ENCODE data around the gene ATP1A4. TPM values are rescaled to one million over a fixed set of nuclear protein-coding genes. Genes with fewer than 3 reads are reported as not detected.

The ATP1A4 gene
- 1 to 10 TPM in 1 of 4 donors, under 1 TPM in 3; 0.07 to 2.0 (median 0.38) TPM for total RNA-seq
- polyA plus RNA-seq: 1 to 10 TPM in 1 of 3 donors, under 1 TPM in 2; 0.03 to 1.3 (median 0.13) TPM
- long read RNA-seq, donor 1: 0 reads
- long read RNA-seq, donor 2, partial matches to known transcripts: 1 of 1 reads
- long read RNA-seq, donor 2, other reads (novel, unspliced or antisense): 0 of 1 reads

DNA sequence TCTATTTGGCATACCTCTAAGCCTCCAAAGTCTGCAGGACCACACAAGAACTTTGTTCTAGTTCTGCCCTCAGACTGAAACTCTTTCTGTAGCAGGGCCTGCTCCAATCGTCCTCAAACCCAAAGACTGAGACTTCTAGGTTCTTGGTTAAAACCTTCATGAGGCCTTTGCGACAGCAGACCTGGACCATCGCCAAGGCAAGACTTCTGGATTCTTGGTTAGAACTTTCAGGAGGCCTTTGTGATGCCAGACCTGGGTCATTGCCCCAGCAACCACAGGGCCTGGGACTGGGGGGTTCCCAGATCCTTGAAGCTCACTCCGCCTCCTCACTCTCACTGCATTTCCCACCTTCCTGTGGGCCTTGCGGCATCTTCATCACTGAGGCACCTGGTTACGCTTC is at the start of gene ATP1A4:
TSS of gene ATP1A4 (plus strand) at position 301 of the 400 bp plus-strand sequence. CDS start 438 bp downstream, outside the sequence.
- Histone ChIP-seq H3K9me3 (no peaks in the 10 kb centered on the region), H3K4me1 (peaks cover 9% of the 10 kb centered on the region), H3K4me3 (no peak within 1 kb of the TSS), H3K27me3 (ENCODE audit: insufficient read depth in 3 of 3, low read length in 2 of 3) (no peaks in the 10 kb centered on the region), H3K27ac (no peak within 1 kb of the TSS), H3K36me3 (ENCODE audit: insufficient read depth in 1 of 2, low read depth in 1 of 2) (no peaks in the 10 kb centered on the region)
- no peak for DNase-seq
- no peak for ATAC-seq
- TF ChIP-seq, protein P1, sequence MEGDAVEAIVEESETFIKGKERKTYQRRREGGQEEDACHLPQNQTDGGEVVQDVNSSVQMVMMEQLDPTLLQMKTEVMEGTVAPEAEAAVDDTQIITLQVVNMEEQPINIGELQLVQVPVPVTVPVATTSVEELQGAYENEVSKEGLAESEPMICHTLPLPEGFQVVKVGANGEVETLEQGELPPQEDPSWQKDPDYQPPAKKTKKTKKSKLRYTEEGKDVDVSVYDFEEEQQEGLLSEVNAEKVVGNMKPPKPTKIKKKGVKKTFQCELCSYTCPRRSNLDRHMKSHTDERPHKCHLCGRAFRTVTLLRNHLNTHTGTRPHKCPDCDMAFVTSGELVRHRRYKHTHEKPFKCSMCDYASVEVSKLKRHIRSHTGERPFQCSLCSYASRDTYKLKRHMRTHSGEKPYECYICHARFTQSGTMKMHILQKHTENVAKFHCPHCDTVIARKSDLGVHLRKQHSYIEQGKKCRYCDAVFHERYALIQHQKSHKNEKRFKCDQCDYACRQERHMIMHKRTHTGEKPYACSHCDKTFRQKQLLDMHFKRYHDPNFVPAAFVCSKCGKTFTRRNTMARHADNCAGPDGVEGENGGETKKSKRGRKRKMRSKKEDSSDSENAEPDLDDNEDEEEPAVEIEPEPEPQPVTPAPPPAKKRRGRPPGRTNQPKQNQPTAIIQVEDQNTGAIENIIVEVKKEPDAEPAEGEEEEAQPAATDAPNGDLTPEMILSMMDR (IDR thresholded peaks at IDR 0.05): no peak
- intact Hi-C loops (cut with DNase I): no loop called here
- WGBS, 3 donors: 89 to 92% (median 92%) methylated on average over 6 of the region's 6 CpGs

DNA sequence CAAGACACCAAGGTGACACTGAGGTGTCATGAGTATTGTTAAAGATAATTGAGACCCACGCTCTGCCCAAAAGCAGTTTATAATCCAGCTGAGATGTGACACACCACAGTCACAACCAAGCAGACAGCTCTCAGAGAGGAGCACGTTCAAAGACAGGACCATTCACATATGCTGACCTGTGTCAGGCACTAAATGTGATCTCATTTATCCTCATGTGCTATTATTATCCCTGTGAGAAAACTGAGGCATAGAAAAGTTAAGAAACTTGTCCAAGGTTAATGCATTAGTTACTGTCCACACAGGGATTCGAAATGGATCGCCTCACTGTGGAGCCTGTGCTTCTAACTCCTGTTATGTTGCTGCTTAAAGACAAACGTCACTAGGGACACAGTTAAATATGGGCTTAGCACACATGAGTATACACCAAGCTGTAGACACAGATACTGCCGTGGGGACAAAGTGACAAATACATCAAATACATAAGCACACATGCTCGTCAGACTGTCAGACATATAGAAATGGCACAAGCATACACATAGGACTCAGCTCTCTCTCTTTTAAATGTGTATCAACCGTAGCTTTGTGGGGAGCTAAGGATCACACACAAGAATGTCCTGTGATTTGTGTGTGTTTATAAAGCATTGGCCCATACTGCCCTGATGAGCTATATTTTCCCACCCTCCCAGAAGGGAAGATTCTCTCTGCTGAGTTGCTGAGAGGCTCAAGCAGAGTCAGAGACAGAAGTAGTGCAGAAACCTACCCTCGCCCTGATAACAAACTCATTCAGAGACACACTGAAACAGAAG is 49.5 kb upstream of the ATP1A4 start:
- 29 to 43% (median 37%) methylated on average over 9 of the region's 9 CpGs for WGBS, 3 donors
- intact Hi-C loops (cut with DNase I): loop anchor here (2.0 to 5.0 kb wide), 4 partner anchors 55 to 189 kb away; no protein-coding TSS in a partner anchor
- peaks cover 29% of the 10 kb centered on the region for H3K4me1 ChIP-seq
- no peaks in the 10 kb centered on the region for H3K36me3 ChIP-seq (ENCODE audit: insufficient read depth in 1 of 2, low read depth in 1 of 2)
- no peak overlapping the region for H3K4me3 ChIP-seq
- H3K9me3 ChIP-seq: no peaks in the 10 kb centered on the region
- peak overlapping the region; percentile 93 for H3K27ac ChIP-seq
- no peaks in the 10 kb centered on the region for H3K27me3 ChIP-seq (ENCODE audit: insufficient read depth in 3 of 3, low read length in 2 of 3)
- no peak for DNase-seq
- TF ChIP-seq, protein P1 (IDR thresholded peaks at IDR 0.05): no peak
- ATAC-seq: peak; percentile 12 to 61 (median 44)

DNA sequence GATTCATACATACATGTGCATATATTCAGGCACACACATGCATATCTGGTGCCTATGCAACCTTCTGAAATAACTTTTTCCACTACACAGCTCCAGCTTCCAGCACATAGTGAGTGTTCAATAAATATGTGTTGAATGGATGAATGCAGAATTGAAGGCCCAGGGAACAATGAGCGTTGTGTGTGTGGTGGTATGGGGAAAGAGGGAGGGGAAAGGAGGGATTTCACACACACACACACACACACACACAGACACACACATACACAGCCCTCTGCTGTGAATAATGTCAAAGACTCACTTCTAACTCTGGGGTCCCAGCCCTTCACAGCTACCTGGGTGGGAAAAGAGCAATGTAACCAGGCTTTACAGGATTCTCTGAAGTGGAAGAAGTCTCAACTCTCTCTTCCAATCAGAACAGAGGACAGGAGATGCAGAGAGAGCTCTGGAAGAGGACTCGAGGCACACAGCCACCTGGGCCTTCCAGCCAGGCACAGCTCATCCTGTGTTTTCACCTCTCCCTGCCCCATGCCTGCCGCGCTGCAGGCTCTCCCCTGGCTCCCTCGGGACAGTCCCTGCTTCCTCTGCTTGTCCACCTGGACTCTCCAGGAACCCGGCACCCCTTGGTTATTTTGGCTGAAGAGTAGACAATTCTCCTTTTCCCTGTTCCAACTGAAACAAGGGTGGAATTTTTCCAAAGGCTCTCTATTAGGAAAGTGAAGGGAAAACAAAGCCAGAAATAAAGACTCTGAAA is 47.6 kb upstream of the ATP1A4 start:
- Histone ChIP-seq H3K4me3 (no peak overlapping the region), H3K36me3 (ENCODE audit: insufficient read depth in 1 of 2, low read depth in 1 of 2) (no peaks in the 10 kb centered on the region), H3K4me1 (peaks cover 18% of the 10 kb centered on the region), H3K9me3 (no peaks in the 10 kb centered on the region), H3K27me3 (ENCODE audit: insufficient read depth in 3 of 3, low read length in 2 of 3) (no peaks in the 10 kb centered on the region), H3K27ac (peak overlapping the region; percentile 14)
- 39 to 52% (median 43%) methylated on average over 6 of the region's 6 CpGs for WGBS, 3 donors
- TF ChIP-seq, protein P1 (IDR thresholded peaks at IDR 0.05): no peak
- intact Hi-C loops (cut with DNase I): loop anchor here in 1 of 2 donors (5.0 kb wide), 2 partner anchors 53 to 143 kb away; no protein-coding TSS in a partner anchor
- ATAC-seq: no peak
- DNase-seq: no peak

DNA sequence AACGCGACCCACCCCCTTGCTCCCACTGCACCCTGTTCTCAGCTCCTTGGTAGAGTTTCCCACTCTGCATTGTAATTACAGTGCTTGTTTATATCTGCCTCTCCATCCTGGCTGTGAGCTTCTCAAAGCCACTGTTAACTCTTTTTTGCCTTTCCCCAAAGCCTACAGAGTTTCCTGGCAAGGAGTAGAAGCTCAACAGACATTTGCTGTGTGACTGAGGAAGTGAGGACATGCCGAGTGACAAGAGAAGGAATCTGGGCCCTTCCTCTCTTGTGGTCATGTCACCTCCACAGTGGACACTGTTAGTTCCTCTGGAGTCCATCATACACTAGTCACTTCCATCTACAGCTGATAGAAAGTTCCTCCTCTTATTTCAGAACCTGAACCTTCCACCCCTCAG is 46.9 kb upstream of the ATP1A4 start:
- WGBS, 3 donors: 57 to 62% (median 58%) methylated on average over 3 of the region's 3 CpGs
- intact Hi-C loops (cut with DNase I): loop anchor here in 1 of 2 donors (5.0 kb wide), 2 partner anchors 53 to 143 kb away; no protein-coding TSS in a partner anchor
- no peaks in the 10 kb centered on the region for H3K36me3 ChIP-seq (ENCODE audit: insufficient read depth in 1 of 2, low read depth in 1 of 2)
- no peak overlapping the region for H3K4me3 ChIP-seq
- no peak for DNase-seq
- H3K27me3 ChIP-seq (ENCODE audit: insufficient read depth in 3 of 3, low read length in 2 of 3): no peaks in the 10 kb centered on the region
- TF ChIP-seq, protein P1 (IDR thresholded peaks at IDR 0.05): no peak
- peak overlapping the region; percentile 14 for H3K27ac ChIP-seq
- H3K4me1 ChIP-seq: peaks cover 13% of the 10 kb centered on the region
- H3K9me3 ChIP-seq: no peaks in the 10 kb centered on the region
- no peak for ATAC-seq

All from psoas muscle (tissue), 8 donors.